ENCODE data around the gene CGB8.
"Not testable (repeated sequence)": the region's sequence is repeated elsewhere in the genome, so short reads cannot be mapped to it uniquely, and the experiment has no call there.

The CGB8 gene

GRCh38 chr19:49030323-49030722 lies 18.6 kb downstream of the CGB8 start:
- not testable (repeated sequence) for DNase-seq (ENCODE audit: low spot score)

GRCh38 chr19:49029749-49030148 lies 19.2 kb downstream of the CGB8 start:
- DNase-seq (ENCODE audit: low spot score): not testable (repeated sequence)

- DNase-seq (ENCODE audit: low spot score): not testable (repeated sequence)
These were observed 20.2 kb downstream of the CGB8 start for GRCh38 chr19:49028686-49029085.

- not testable (repeated sequence) for DNase-seq (ENCODE audit: low spot score)
These were observed 23.3 kb downstream of the CGB8 start for GRCh38 chr19:49025599-49025998.

GRCh38 chr19:49025088-49025487 lies 23.8 kb downstream of the CGB8 start:
- not testable (repeated sequence) for DNase-seq (ENCODE audit: low spot score)

- DNase-seq (ENCODE audit: low spot score): not testable (repeated sequence)
These were observed 24.7 kb downstream of the CGB8 start, which contains the start of gene CGB3 for GRCh38 chr19:49024233-49024632. TSS of gene CGB3 (minus strand) at chr19:49024333. CDS start at chr19:49023971, 362 bp downstream.

GRCh38 chr19:49022116-49022515 lies 26.8 kb downstream of the CGB8 start:
- no peak for DNase-seq (ENCODE audit: low spot score)

- no peak for DNase-seq (ENCODE audit: low spot score)
These were observed 27.7 kb downstream of the CGB8 start for GRCh38 chr19:49020931-49021895.

- DNase-seq (ENCODE audit: low spot score): no peak
These were observed 28.6 kb downstream of the CGB8 start for GRCh38 chr19:49020342-49020741.

- no peak for DNase-seq (ENCODE audit: low spot score)
These were observed 29.5 kb downstream of the CGB8 start for GRCh38 chr19:49019242-49019932.

GRCh38 chr19:49018388-49019241 lies 30.3 kb downstream of the CGB8 start:
- not testable (repeated sequence) for DNase-seq (ENCODE audit: low spot score)

GRCh38 chr19:49017666-49018351 lies 31.1 kb downstream of the CGB8 start:
- DNase-seq (ENCODE audit: low spot score): peak; percentile 89

- DNase-seq (ENCODE audit: low spot score): no peak
These were observed 31.8 kb downstream of the CGB8 start, which contains the start of gene LHB for GRCh38 chr19:49017041-49017665. TSS of gene LHB (minus strand) at chr19:49017091. CDS start at chr19:49017081, 10 bp downstream.

- DNase-seq (ENCODE audit: low spot score): no peak
These were observed 32.7 kb downstream of the CGB8 start for GRCh38 chr19:49016067-49016839.

GRCh38 chr19:49014870-49015255 lies 34.0 kb downstream of the CGB8 start:
- no peak for DNase-seq (ENCODE audit: low spot score)

- no peak for DNase-seq (ENCODE audit: low spot score)
These were observed 34.6 kb downstream of the CGB8 start for GRCh38 chr19:49014123-49014869.

- no peak for DNase-seq (ENCODE audit: low spot score)
These were observed 37.7 kb downstream of the CGB8 start for GRCh38 chr19:49011194-49011593.

- no peak for DNase-seq (ENCODE audit: low spot score)
These were observed 38.5 kb downstream of the CGB8 start for GRCh38 chr19:49010453-49010852.

- no peak for DNase-seq (ENCODE audit: low spot score)
These were observed 39.1 kb downstream of the CGB8 start for GRCh38 chr19:49009828-49010227.
